HG03097 (cell line): ENCODE data around the gene ATP9A.
"Not testable (repeated sequence)": the region's sequence is repeated elsewhere in the genome, so short reads cannot be mapped to it uniquely, and the experiment has no call there.

ENCODE experiments used
- ATAC-seq: cut with Tn5 transposase; IDR thresholded peaks from one replicate; pipeline ENCODE4 v1.9.1; 2021; ENCODE audit not compliant: unreplicated experiment, low FRiP score

The ATP9A gene, protein sequence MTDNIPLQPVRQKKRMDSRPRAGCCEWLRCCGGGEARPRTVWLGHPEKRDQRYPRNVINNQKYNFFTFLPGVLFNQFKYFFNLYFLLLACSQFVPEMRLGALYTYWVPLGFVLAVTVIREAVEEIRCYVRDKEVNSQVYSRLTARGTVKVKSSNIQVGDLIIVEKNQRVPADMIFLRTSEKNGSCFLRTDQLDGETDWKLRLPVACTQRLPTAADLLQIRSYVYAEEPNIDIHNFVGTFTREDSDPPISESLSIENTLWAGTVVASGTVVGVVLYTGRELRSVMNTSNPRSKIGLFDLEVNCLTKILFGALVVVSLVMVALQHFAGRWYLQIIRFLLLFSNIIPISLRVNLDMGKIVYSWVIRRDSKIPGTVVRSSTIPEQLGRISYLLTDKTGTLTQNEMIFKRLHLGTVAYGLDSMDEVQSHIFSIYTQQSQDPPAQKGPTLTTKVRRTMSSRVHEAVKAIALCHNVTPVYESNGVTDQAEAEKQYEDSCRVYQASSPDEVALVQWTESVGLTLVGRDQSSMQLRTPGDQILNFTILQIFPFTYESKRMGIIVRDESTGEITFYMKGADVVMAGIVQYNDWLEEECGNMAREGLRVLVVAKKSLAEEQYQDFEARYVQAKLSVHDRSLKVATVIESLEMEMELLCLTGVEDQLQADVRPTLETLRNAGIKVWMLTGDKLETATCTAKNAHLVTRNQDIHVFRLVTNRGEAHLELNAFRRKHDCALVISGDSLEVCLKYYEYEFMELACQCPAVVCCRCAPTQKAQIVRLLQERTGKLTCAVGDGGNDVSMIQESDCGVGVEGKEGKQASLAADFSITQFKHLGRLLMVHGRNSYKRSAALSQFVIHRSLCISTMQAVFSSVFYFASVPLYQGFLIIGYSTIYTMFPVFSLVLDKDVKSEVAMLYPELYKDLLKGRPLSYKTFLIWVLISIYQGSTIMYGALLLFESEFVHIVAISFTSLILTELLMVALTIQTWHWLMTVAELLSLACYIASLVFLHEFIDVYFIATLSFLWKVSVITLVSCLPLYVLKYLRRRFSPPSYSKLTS

GRCh38 chr20:51767867-51768758, at the start of gene ATP9A:
Gene ATP9A (minus strand): TSS chr20:51768390. CDS start chr20:51768369, 21 bp downstream.
- no peak for ATAC-seq

- ATAC-seq, result not testable (repeated sequence)
Observed at GRCh38 chr20:51816856-51817255, 48.7 kb upstream of the ATP9A start.

DNA sequence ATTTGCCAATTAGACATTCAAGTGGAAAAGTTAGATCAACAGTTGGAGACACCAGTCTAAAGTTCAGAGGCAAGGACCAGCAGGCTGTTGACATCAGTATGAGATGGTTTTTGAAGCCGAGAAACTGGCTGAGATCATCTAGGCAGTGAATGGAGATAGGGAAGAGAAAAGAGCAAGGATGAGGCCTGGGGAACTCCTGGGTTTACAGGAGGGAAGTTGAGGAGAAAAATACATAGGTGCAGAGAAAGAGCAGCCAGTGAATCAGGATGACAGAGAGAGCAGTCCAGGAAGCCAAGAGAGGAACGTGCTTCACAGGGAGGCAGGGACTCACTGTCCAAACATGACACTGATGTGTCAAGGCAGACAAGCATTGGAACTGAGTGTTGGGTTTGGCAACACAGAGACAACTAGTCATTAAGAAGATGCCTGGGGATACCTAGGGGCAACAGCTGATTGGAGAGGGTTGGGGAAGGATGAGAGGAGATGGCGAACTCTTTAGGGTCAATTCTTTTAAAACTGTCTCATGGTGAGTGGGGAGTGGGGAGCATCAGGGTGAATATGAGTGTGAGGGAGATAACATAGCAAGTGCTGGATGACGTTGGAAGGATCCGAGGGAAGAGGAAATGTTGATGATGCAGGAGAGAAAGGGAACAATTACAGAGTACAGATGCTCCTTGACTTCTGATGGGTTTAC, 47.3 kb upstream of the ATP9A start:
- ATAC-seq, result no peak

- ATAC-seq, result no peak
Observed at GRCh38 chr20:51812861-51813260, 44.7 kb upstream of the ATP9A start.

DNA sequence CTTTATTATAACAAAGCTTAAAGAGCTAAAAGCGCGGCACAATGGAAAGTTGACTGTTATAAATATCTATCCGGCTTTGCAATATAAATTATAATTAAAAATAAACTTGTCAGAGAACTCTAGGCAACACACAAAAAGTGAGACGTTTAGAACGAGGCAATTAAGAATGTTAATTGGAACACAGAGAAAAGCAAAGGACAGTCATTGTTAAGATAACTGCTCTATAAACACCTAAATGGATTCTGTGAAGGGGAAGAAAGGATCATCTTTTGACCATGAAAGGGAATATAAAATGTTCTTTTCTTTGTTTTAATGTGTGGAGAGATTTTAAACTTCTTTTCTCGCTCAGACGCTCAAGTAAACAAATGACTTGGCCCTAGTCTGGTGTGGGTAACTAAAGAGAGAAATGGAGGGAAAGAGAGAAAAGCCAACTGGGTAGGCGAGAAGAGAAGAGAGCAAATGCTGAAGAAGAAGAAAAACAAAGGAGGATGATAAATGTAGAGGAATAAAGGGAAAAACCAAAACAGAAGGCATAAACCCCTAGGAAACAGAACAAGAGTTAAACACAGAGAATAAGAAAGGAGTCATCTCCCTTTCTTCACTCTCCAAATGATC, 43.4 kb upstream of the ATP9A start:
- no peak for ATAC-seq

GRCh38 chr20:51811042-51811355, 42.8 kb upstream of the ATP9A start:
- no peak for ATAC-seq

DNA sequence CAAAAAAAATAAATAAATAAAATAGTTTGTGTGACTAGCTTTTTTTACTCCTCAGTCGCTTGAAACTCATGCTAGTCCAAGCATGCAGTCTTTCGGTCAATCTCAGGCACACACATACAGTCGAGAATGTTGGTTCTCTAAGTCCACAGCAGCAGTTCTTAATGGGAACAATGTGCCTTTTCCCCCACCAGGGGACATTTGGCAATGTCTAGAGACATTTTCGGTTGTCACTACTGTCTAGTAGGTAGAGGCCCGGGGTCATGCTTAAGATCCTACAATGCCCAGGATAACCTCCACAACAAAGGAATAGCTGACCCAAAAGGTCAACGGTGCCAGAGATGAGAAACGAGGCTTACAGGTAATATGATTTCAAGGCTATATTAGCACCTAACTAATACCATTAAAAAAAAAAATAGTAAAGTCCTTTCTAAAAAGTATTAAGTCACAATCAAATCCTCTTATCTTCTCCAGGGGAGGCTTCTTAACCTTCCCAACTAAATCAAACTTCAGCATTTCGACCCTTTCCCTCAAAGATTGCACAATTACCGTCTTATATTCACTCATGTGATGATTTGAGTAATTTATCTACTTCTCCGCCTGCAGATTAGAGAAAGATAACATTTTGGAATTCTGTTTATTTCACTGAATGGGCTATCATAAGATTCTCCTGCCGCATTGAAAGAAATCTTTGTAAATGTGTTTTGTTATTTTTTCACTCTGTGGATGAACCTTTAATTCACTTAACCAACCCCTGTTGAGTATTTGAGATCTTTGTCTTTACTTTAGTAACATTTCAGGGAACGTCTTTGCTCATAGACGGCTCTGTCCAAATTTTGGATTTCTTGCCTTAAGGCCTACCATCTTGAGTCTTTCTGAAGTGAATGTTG, 42.2 kb upstream of the ATP9A start:
- ATAC-seq, result no peak

- ATAC-seq, result no peak
Observed at GRCh38 chr20:51807720-51808250, 39.6 kb upstream of the ATP9A start.

DNA sequence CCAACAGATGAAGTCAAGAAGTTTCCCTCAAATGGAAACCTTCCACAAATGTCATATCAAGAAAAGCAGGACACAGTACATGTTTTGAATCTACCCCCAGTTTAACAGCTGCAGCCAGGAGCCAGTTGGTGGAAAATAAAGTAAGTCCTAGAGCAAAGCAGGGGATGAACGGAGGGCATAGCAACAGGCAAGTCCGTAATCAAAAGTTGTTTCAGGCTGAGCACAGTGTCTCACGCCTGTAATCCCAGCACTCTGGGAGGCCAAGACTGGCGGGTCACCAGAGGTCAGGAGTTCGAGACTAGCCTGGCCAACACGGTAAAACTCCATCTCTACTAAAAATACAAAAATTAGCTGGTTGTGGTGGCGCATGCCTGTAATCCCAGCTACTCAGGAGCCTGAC, 36.6 kb upstream of the ATP9A start:
- ATAC-seq, result no peak

DNA sequence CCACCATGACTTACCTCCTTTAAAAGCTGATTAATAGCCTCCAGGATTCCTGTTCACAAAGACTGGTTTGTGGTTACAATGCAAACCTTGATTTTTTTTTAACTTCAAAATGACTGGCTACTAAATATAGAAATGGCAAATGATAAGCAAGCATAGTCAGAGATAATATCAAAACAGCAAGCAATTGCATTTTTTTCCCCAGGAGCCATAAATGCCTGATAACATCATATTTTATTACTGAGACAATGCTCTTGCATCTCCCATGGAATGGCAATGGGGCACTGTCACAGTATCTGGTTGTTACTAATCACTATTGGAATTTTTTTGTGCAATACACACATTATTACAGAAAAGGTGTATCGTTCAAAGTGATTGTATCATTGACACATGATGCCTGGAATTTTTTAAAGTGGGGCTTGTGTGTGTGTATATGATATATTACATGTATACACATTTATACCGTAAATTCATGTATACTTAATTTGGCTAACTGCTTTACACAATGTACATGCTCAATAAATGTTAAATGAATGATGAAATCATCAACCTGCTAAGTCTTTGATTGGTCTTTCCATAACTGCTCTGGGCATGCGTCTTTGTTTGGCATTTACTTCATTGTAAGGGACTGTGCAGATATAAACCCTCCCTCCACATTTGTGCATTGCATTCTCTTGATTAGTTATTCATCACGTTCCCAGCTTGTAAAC, 35.1 kb upstream of the ATP9A start:
- ATAC-seq, result no peak

DNA sequence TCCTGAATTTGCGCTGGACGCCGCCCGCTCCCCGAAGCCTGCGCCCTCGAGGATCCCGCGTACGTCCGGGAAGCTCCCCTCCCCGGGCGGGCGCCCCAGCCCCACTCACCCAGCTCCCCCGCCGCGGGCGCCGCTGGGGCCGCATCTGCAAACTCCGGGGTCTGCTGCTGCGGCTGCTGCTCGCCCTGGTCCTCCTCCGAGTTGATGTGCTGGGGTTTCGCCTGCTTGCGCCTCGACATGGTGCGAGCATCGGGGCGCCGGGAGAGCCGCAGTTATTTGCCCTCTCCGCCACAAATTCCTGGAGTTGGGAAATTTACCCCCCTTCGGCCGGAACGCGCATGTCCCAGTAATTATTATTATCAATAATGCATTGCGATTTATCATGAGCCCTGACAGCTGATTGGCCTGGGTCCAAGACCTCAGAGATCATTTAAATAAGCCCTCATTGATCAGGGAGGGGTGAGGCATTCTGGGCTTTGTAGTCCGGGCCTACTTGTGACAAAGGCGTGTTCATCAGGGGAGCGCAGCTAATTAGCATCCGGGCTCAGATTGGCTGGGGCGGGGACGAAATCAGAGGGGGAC, 34.1 kb upstream of the ATP9A start, which contains the start of gene SALL4:
SALL4 (minus strand) TSS at position 352 of the 582 bp plus-strand sequence; CDS start at position 239, 113 bp downstream.
- no peak for ATAC-seq

- ATAC-seq, result no peak
Observed at GRCh38 chr20:51801823-51802123, 33.6 kb upstream of the ATP9A start.

GRCh38 chr20:51801122-51801822, 33.1 kb upstream of the ATP9A start:
- no peak for ATAC-seq

- no peak for ATAC-seq
Observed at GRCh38 chr20:51800872-51801121, 32.6 kb upstream of the ATP9A start.

GRCh38 chr20:51800060-51800871, 32.1 kb upstream of the ATP9A start:
- no peak for ATAC-seq

DNA sequence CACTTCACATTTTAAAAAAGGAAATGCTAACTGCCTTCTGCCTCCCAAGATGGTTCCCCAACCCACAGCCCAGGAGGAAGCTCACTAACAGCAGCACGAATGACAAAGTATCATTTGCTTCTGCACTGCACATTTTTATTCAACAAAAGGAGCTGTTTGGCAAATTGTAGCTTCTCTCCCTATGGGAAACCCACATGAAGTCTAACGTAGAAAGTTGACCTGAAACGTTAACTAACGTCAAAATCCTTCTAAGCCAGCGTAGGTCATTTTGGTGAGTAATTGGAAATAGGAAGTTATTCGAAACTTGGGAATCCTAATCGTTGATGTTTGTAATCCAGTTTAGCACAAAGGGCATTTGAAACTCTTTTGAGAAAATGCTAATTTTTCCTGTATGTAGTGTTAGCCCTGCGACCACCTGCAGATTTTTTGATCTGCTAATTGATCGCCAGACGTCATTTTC, 31.2 kb upstream of the ATP9A start:
- ATAC-seq, result no peak
